ENCODE results near the gene GOLGA6A. TPM values are rescaled to one million over a fixed set of nuclear protein-coding genes. Genes with fewer than 3 reads are reported as not detected.

The GOLGA6A gene
- total RNA-seq, 2 experiments from 2014 or later, result 0.16 to 0.42 TPM

DNA sequence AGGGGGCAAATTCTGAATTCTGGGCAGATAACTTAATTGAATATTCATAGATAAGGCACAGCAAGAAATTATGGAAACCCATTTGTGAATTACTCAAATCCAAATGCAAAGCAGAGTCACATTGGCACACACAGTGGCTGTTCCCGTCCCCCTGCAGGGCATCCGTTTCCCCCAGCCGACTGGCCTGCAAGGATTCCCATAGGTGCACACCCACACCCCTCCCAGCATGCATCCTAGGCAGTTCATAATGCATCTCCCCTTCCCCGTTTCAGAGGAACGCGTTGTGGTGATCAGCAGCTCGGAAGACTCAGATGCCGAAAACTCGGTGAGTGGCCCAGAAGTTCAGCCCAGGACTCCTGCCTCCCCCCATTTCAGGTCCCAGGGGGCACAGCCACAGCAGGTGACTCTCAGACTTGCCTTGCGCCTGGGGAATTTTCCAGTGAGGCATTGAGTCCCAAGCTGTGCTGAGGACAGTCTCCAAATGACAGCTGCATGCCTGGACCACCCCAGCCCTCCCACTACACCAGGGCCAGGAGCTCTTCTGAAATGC is 48.1 kb downstream of the GOLGA6A start:
- H3K4me1 Mint-ChIP-seq (ENCODE audit: low read depth), result no peaks in the 10 kb centered on the region
- intact Hi-C loops (cut with DNase I, micrococcal nuclease), result no loop called here
- ATAC-seq (ENCODE audit: poor library complexity) (no peak), DNase-seq (no peak)
- Histone ChIP-seq H3K4me1 (ENCODE audit: insufficient read depth, low read length) (no peaks in the 10 kb centered on the region), H3K9me3 (ENCODE audit: control insufficient read depth in 1 of 2, insufficient read depth in 1 of 2, low read length in 2 of 2) (no peaks in the 10 kb centered on the region), H3K36me3 (ENCODE audit: insufficient read depth, low read length) (peaks cover 55% of the 10 kb centered on the region), H3K27me3 (ENCODE audit: control insufficient read depth in 1 of 2, insufficient read depth in 2 of 2, low read length in 2 of 2) (no peaks in the 10 kb centered on the region), H3K27ac (ENCODE audit: low read depth in 1 of 2, low read length in 2 of 2) (no peak overlapping the region), H3K4me3 (ENCODE audit: low read length) (no peak overlapping the region)
- CTCF ChIA-PET, result no interaction called here
- no peaks in the 10 kb centered on the region for H3K9me3 Mint-ChIP-seq
- TF ChIP-seq, protein P1, sequence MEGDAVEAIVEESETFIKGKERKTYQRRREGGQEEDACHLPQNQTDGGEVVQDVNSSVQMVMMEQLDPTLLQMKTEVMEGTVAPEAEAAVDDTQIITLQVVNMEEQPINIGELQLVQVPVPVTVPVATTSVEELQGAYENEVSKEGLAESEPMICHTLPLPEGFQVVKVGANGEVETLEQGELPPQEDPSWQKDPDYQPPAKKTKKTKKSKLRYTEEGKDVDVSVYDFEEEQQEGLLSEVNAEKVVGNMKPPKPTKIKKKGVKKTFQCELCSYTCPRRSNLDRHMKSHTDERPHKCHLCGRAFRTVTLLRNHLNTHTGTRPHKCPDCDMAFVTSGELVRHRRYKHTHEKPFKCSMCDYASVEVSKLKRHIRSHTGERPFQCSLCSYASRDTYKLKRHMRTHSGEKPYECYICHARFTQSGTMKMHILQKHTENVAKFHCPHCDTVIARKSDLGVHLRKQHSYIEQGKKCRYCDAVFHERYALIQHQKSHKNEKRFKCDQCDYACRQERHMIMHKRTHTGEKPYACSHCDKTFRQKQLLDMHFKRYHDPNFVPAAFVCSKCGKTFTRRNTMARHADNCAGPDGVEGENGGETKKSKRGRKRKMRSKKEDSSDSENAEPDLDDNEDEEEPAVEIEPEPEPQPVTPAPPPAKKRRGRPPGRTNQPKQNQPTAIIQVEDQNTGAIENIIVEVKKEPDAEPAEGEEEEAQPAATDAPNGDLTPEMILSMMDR (IDR thresholded peaks at IDR 0.05), result no peak
- no peaks in the 10 kb centered on the region for H3K27me3 Mint-ChIP-seq
- no peak overlapping the region for H3K27ac Mint-ChIP-seq
- peaks cover 81% of the 10 kb centered on the region for H3K36me3 Mint-ChIP-seq (ENCODE audit: low read depth)
- H3K4me3 Mint-ChIP-seq, result no peak overlapping the region
- POLR2A ChIA-PET, result no interaction called here

DNA sequence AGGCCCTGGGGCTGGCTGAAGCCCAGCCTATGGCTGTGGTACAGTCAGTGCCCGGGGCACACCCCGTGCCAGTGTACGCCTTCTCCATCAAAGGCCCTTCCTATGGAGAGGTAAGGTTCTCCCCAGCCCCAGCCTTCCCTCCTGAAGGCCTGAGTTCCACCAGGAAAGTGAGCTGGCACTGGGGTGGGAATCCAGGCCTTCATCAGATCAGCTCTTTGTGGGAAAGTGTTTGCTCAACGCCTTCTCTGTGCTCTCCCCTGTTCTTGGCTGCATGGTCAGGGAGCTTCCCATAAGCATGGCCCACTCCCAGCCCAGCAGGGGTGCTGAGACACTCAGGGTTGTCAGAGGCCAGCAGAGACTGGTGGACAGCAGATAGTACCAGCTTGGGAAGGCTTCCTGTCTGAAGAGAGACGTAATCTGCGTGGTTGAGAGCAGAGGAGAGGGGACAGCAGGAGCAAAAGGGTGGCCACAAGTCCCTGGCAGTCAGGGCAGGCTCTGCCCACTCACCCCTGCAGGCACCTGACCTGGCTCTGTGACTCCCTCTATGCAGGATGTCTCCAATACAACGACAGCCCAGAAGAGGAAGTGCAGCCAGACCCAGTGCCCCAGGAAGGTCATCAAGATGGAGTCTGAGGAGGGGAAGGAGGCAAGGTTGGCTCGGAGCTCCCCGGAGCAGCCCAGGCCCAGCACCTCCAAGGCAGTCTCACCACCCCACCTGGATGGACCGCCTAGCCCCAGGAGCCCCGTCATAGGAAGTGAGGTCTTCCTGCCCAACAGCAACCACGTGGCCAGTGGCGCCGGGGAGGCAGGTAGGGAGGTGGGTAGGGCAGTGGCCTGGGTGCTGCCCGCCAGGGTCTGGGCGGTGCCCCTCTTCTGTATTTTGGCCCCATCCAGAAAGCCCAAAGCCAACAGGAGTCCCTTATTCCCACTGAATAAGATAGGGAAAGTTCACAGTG is 49.5 kb downstream of the GOLGA6A start:
- Mint-ChIP-seq H3K27ac (no peak overlapping the region), H3K27me3 (no peaks in the 10 kb centered on the region), H3K4me3 (no peak overlapping the region), H3K4me1 (ENCODE audit: low read depth) (no peaks in the 10 kb centered on the region), H3K36me3 (ENCODE audit: low read depth) (peaks cover 87% of the 10 kb centered on the region), H3K9me3 (no peaks in the 10 kb centered on the region)
- H3K4me3 ChIP-seq (ENCODE audit: low read length), result no peak overlapping the region
- no peaks in the 10 kb centered on the region for H3K27me3 ChIP-seq (ENCODE audit: control insufficient read depth in 1 of 2, insufficient read depth in 2 of 2, low read length in 2 of 2)
- CTCF ChIA-PET, result no interaction called here
- TF ChIP-seq, protein P1 (IDR thresholded peaks at IDR 0.05), result no peak
- H3K27ac ChIP-seq (ENCODE audit: low read depth in 1 of 2, low read length in 2 of 2), result no peak overlapping the region
- POLR2A ChIA-PET, result no interaction called here
- intact Hi-C loops (cut with DNase I, micrococcal nuclease), result no loop called here
- H3K36me3 ChIP-seq (ENCODE audit: insufficient read depth, low read length), result peaks cover 68% of the 10 kb centered on the region
- no peak for DNase-seq
- H3K4me1 ChIP-seq (ENCODE audit: insufficient read depth, low read length), result no peaks in the 10 kb centered on the region
- H3K9me3 ChIP-seq (ENCODE audit: control insufficient read depth in 1 of 2, insufficient read depth in 1 of 2, low read length in 2 of 2), result no peaks in the 10 kb centered on the region
- no peak for ATAC-seq (ENCODE audit: poor library complexity)

DNA sequence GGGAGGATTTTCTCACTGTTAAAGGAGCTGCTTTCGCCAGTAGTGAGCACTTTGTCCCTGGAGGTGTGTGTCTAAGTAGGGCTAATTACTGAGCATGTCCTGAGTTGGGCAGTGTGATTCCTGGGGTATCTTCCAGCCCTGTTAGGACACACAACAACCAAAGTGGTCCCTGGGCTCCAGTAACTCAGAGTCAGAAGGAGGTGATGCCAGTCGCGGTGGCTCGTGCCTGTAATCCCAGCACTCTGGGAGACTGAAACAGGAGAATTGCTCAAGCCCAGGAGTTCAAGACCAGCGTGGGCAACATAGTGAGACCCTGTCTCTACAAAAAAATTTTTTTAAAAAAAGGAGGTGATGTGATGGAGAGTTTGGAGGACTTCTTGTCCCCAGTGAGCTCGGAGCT is 50.3 kb downstream of the GOLGA6A start:
- DNase-seq, result no peak
- POLR2A ChIA-PET, result no interaction called here
- Mint-ChIP-seq H3K27ac (no peak overlapping the region), H3K27me3 (no peaks in the 10 kb centered on the region), H3K4me1 (ENCODE audit: low read depth) (no peaks in the 10 kb centered on the region), H3K36me3 (ENCODE audit: low read depth) (peaks cover 83% of the 10 kb centered on the region), H3K4me3 (no peak overlapping the region), H3K9me3 (no peaks in the 10 kb centered on the region)
- CTCF ChIA-PET, result no interaction called here
- H3K27ac ChIP-seq (ENCODE audit: low read depth in 1 of 2, low read length in 2 of 2), result no peak overlapping the region
- H3K9me3 ChIP-seq (ENCODE audit: control insufficient read depth in 1 of 2, insufficient read depth in 1 of 2, low read length in 2 of 2), result no peaks in the 10 kb centered on the region
- no peaks in the 10 kb centered on the region for H3K4me1 ChIP-seq (ENCODE audit: insufficient read depth, low read length)
- peaks cover 73% of the 10 kb centered on the region for H3K36me3 ChIP-seq (ENCODE audit: insufficient read depth, low read length)
- ATAC-seq (ENCODE audit: poor library complexity), result no peak
- TF ChIP-seq, protein P1 (IDR thresholded peaks at IDR 0.05), result no peak
- H3K4me3 ChIP-seq (ENCODE audit: low read length), result no peak overlapping the region
- H3K27me3 ChIP-seq (ENCODE audit: control insufficient read depth in 1 of 2, insufficient read depth in 2 of 2, low read length in 2 of 2), result no peaks in the 10 kb centered on the region
- intact Hi-C loops (cut with DNase I, micrococcal nuclease), result no loop called here
